ENCODE data around the gene TJAP1.

DNA sequence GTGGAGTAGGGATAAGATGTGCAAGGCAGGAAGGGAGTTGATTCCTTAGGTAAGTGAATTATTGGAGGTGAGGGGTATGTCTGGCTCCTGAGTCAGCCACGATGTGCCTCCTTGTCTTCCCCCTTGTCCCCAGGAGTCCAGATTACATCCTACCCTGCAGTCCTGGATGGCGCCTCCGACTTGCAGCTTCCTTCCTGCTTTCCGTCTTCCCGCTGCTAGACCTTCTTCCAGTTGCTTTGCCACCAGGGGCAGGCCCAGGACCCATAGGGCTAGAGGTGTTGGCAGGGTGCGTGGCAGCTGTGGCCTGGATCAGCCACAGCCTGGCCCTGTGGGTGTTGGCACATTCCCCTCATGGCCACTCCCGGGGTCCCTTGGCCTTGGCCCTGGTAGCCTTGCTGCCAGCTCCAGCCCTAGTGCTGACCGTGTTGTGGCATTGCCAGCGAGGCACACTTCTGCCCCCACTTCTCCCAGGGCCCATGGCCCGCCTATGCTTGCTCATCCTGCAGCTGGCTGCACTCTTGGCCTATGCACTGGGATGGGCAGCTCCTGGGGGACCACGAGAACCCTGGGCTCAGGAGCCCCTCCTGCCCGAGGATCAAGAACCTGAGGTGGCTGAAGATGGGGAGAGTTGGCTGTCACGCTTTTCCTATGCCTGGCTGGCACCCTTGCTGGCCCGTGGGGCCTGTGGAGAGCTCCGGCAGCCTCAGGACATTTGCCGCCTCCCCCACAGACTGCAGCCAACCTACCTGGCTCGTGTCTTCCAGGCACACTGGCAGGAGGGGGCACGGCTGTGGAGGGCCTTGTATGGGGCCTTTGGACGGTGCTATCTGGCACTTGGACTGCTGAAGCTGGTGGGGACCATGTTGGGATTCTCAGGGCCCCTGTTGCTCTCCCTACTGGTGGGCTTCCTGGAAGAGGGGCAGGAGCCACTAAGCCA lies 45.1 kb upstream of the TJAP1 start:
- TF ChIP-seq, protein P1, sequence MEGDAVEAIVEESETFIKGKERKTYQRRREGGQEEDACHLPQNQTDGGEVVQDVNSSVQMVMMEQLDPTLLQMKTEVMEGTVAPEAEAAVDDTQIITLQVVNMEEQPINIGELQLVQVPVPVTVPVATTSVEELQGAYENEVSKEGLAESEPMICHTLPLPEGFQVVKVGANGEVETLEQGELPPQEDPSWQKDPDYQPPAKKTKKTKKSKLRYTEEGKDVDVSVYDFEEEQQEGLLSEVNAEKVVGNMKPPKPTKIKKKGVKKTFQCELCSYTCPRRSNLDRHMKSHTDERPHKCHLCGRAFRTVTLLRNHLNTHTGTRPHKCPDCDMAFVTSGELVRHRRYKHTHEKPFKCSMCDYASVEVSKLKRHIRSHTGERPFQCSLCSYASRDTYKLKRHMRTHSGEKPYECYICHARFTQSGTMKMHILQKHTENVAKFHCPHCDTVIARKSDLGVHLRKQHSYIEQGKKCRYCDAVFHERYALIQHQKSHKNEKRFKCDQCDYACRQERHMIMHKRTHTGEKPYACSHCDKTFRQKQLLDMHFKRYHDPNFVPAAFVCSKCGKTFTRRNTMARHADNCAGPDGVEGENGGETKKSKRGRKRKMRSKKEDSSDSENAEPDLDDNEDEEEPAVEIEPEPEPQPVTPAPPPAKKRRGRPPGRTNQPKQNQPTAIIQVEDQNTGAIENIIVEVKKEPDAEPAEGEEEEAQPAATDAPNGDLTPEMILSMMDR (IDR thresholded peaks at IDR 0.05; ENCODE audit: insufficient read depth, low read length, poor library complexity, severe bottlenecking): no peak
- no peak for TF ChIP-seq EZH2phosphoT487 (conservative IDR thresholded peaks at IDR 0.05; ENCODE audit: low read length)
